ENCODE results near the gene MRPL23. TPM values are rescaled to one million over a fixed set of nuclear protein-coding genes. Genes with fewer than 3 reads are reported as not detected.

MRPL23 gene
- polyA plus RNA-seq, 1 experiment = 63.3 TPM

DNA sequence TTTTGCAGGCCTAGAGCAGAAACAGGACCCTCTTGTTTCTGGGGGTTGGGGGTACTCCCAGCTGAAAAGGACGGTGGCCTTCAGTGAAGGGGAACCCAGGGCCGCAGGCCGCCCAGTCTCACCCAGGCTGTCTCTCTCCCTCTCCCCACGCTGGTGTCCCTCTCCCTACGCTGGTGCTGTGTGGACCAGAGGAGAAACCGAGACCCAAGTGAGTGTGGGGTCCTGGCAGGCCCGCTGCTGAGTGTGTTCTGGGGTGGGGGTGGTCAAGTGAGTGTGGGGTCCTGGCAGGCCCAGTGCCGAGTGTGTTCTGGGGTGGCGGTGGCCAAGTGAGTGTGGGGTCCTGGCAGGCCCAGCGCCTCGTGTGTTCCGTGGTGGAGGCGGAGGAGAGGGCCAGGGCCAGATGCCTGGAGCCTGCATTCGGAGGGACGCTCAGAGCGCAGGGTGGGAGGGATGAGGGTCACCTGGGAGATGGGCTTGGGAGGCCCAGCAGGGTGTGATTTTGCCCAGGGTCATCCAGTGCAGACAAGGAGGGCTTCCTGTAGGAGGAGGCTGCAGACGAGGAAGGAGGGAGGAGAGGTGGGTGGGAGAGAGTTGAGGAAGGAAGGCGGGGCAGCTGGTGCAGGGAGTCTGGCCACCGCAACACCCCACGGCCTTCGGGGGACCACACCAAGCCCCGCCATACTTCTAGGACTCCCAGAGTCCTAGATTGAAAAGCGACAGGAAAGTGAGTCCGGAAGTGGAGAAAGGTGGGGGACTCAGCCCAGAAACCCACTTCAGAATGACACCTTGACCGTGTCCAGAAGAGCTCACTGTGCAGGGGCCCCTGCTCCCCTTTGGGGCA is 17.3 kb upstream of the MRPL23 start:
- ChIA-PET CTCF (no interaction called here), POLR2A (no interaction called here)
- TF ChIP-seq, protein P1, sequence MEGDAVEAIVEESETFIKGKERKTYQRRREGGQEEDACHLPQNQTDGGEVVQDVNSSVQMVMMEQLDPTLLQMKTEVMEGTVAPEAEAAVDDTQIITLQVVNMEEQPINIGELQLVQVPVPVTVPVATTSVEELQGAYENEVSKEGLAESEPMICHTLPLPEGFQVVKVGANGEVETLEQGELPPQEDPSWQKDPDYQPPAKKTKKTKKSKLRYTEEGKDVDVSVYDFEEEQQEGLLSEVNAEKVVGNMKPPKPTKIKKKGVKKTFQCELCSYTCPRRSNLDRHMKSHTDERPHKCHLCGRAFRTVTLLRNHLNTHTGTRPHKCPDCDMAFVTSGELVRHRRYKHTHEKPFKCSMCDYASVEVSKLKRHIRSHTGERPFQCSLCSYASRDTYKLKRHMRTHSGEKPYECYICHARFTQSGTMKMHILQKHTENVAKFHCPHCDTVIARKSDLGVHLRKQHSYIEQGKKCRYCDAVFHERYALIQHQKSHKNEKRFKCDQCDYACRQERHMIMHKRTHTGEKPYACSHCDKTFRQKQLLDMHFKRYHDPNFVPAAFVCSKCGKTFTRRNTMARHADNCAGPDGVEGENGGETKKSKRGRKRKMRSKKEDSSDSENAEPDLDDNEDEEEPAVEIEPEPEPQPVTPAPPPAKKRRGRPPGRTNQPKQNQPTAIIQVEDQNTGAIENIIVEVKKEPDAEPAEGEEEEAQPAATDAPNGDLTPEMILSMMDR (IDR thresholded peaks at IDR 0.05; ENCODE audit: low read depth, low read length) = no peak
- no peak for DNase-seq (ENCODE audit: low read depth, low spot score)
- Histone ChIP-seq H3K4me3 (ENCODE audit: low read depth, low read length) (no peak overlapping the region), H3K27me3 (ENCODE audit: control insufficient read depth, insufficient read depth, low read length) (peaks cover 8% of the 10 kb centered on the region), H3K9me3 (ENCODE audit: control insufficient read depth, insufficient read depth, low read length) (no peaks in the 10 kb centered on the region), H3K27ac (ENCODE audit: low read depth, low read length) (no peak overlapping the region)

DNA sequence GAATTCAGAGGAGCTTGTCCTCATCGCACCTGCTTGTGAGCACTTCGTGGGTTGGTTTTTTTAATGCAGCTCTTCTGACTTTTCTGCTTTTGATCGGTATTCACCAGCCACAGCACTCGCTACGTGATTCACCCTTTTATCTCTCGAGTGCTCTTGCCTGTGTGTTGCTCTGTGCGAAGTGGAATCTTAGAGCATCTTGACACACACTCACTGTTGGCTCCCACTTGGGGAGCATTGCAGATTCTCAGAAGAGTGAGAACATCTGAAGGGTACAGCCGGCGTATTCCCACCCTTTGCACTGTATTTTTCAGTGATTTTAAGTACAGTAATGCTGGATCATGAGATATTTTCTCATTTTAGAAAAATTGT is 16.7 kb upstream of the MRPL23 start:
- POLR2A ChIA-PET = no interaction called here
- H3K27me3 ChIP-seq (ENCODE audit: control insufficient read depth, insufficient read depth, low read length) = peaks cover 8% of the 10 kb centered on the region
- DNase-seq (ENCODE audit: low read depth, low spot score) = no peak
- no peak overlapping the region for H3K27ac ChIP-seq (ENCODE audit: low read depth, low read length)
- TF ChIP-seq, protein P1 (IDR thresholded peaks at IDR 0.05; ENCODE audit: low read depth, low read length) = no peak
- no peak overlapping the region for H3K4me3 ChIP-seq (ENCODE audit: low read depth, low read length)
- H3K9me3 ChIP-seq (ENCODE audit: control insufficient read depth, insufficient read depth, low read length) = no peaks in the 10 kb centered on the region
- CTCF ChIA-PET = no interaction called here

DNA sequence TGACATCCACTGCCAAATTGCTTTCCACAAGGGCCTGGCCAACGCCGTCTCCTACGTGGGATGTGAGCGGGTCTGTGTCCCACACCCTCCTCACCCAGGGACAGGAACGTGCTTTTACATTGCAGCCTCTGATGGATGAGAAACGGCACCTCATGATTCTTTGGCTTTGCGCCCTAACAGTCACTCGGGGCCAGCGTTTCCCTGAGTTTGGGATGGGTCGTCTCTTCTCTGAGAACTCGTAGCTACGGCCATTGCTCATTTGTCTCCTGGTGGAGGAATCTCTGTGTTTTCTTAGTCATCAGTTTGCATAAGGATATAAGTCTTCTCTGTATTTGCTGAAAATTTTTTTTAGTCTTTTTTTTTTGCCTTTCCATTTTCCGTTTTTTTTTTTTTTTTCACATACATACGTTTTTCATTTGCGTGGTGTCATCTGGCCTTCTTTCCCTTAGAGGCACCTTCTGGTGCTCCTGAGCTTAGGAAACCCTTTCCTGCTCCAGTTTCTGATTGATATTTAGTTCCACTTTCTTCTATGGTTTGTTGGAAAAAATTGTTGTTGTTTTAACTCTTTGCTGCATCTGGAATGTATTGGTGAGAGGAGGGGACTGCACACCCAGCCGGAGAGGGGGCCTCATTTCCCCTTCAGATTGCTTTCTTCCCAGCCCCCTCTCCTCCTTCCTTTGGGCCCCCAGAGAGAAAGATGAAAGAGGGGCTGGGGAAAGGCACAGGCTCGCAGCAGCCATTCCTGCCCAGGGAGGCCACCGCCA is 15.6 kb upstream of the MRPL23 start:
- no peak for DNase-seq (ENCODE audit: low read depth, low spot score)
- Histone ChIP-seq H3K27ac (ENCODE audit: low read depth, low read length) (no peak overlapping the region), H3K4me3 (ENCODE audit: low read depth, low read length) (no peak overlapping the region), H3K27me3 (ENCODE audit: control insufficient read depth, insufficient read depth, low read length) (peaks cover 8% of the 10 kb centered on the region), H3K9me3 (ENCODE audit: control insufficient read depth, insufficient read depth, low read length) (no peaks in the 10 kb centered on the region)
- TF ChIP-seq, protein P1 (IDR thresholded peaks at IDR 0.05; ENCODE audit: low read depth, low read length) = no peak
- ChIA-PET POLR2A (interaction anchor here (0.7 kb wide), 1 partner anchor 54 kb away, joined by 7 read pairs; no protein-coding TSS in a partner anchor), CTCF (interaction anchor here (0.6 to 1.3 kb wide), 2 partner anchors 49 to 253 kb away, joined by 5 to 9 read pairs; no protein-coding TSS in a partner anchor)

GRCh38 chr11:1932105-1932480 is 15.0 kb upstream of the MRPL23 start:
- TF ChIP-seq, protein P1 (IDR thresholded peaks at IDR 0.05; ENCODE audit: low read depth, low read length) = no peak
- POLR2A ChIA-PET = interaction anchor here (0.6 kb wide), 1 partner anchor 27 kb away, joined by 5 read pairs; no protein-coding TSS in a partner anchor
- no peak overlapping the region for H3K27ac ChIP-seq (ENCODE audit: low read depth, low read length)
- H3K4me3 ChIP-seq (ENCODE audit: low read depth, low read length) = no peak overlapping the region
- no peak for DNase-seq (ENCODE audit: low read depth, low spot score)
- no peaks in the 10 kb centered on the region for H3K9me3 ChIP-seq (ENCODE audit: control insufficient read depth, insufficient read depth, low read length)
- peaks cover 8% of the 10 kb centered on the region for H3K27me3 ChIP-seq (ENCODE audit: control insufficient read depth, insufficient read depth, low read length)
- CTCF ChIA-PET = interaction anchor here (0.6 to 1.3 kb wide), 2 partner anchors 50 to 254 kb away, joined by 5 to 9 read pairs; no protein-coding TSS in a partner anchor

DNA sequence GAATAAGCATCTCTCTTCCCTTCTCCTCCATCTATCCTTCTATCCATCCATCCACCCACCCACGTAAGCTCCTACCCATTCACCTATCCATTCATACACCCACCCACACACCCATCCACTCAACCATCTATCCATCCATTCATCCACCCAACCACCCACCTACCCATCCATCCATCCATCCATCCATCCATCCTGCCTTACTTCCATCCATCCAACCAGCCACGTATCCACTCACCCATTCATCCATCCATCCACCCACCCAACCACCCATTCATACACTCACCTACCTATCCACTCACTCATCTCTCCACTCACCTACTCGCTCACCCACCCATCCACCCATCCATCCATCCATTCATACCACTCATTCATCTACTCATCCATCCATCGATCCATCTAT is 14.5 kb upstream of the MRPL23 start:
- Histone ChIP-seq H3K27me3 (ENCODE audit: control insufficient read depth, insufficient read depth, low read length) (peaks cover 8% of the 10 kb centered on the region), H3K9me3 (ENCODE audit: control insufficient read depth, insufficient read depth, low read length) (no peaks in the 10 kb centered on the region), H3K27ac (ENCODE audit: low read depth, low read length) (no peak overlapping the region), H3K4me3 (ENCODE audit: low read depth, low read length) (no peak overlapping the region)
- CTCF ChIA-PET = no interaction called here
- POLR2A ChIA-PET = interaction anchor here (0.6 kb wide), 1 partner anchor 28 kb away, joined by 5 read pairs; no protein-coding TSS in a partner anchor
- TF ChIP-seq, protein P1 (IDR thresholded peaks at IDR 0.05; ENCODE audit: low read depth, low read length) = no peak
- no peak for DNase-seq (ENCODE audit: low read depth, low spot score)

All from AG04450 (cell line).